ENCODE data around the gene PHLDA3. TPM values are rescaled to one million over a fixed set of nuclear protein-coding genes. Genes with fewer than 3 reads are reported as not detected.
"Not testable (repeated sequence)": the region's sequence is repeated elsewhere in the genome, so short reads cannot be mapped to it uniquely, and the experiment has no call there.

The PHLDA3 gene
- total RNA-seq, 1 donor from 2014 or later = 87.5 TPM

- Mint-ChIP-seq H3K27me3 (ENCODE audit: low read depth) (peaks cover 12% of the 10 kb centered on the region), H3K36me3 (no peaks in the 10 kb centered on the region), H3K9me3 (no peaks in the 10 kb centered on the region), H3K27ac (peak overlapping the region; percentile 81), H3K4me3 (no peak overlapping the region), H3K4me1 (peaks cover 35% of the 10 kb centered on the region)
- no peak for DNase-seq (ENCODE audit: low spot score in 2 of 2, unreplicated experiment in 2 of 2)
- TF ChIP-seq, protein P1, sequence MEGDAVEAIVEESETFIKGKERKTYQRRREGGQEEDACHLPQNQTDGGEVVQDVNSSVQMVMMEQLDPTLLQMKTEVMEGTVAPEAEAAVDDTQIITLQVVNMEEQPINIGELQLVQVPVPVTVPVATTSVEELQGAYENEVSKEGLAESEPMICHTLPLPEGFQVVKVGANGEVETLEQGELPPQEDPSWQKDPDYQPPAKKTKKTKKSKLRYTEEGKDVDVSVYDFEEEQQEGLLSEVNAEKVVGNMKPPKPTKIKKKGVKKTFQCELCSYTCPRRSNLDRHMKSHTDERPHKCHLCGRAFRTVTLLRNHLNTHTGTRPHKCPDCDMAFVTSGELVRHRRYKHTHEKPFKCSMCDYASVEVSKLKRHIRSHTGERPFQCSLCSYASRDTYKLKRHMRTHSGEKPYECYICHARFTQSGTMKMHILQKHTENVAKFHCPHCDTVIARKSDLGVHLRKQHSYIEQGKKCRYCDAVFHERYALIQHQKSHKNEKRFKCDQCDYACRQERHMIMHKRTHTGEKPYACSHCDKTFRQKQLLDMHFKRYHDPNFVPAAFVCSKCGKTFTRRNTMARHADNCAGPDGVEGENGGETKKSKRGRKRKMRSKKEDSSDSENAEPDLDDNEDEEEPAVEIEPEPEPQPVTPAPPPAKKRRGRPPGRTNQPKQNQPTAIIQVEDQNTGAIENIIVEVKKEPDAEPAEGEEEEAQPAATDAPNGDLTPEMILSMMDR (IDR thresholded peaks at IDR 0.05; ENCODE audit: unreplicated experiment) = no peak
Observed at GRCh38 chr1:201482755-201483154, 13.8 kb upstream of the PHLDA3 start.

GRCh38 chr1:201481761-201482493 lies 12.9 kb upstream of the PHLDA3 start:
- H3K9me3 Mint-ChIP-seq = no peaks in the 10 kb centered on the region
- H3K4me3 Mint-ChIP-seq = peak overlapping the region; percentile 60
- peak; percentile 74 to 94 for DNase-seq (ENCODE audit: low spot score in 2 of 2, unreplicated experiment in 2 of 2)

DNA sequence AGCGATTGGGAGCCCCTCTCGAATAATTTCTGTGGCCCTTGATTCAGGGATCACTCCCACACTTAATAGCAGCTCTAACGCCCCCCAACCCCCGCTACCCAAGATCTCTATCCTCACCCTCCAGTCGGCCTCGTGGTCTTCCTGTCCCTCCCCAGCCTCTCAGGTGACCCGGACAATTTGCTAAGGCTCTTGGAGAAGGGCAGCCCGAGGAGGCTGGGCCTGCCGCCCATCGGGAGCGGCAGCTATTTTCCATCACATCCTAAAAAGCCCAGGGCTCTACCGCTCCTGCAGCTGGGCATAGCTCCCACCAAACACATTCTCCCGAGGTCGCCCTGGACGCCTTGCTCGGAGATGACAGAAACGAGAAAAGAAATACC lies 12.0 kb upstream of the PHLDA3 start:
- Mint-ChIP-seq H3K4me1 (peaks cover 41% of the 10 kb centered on the region), H3K27ac (peak overlapping the region; percentile 69), H3K36me3 (no peaks in the 10 kb centered on the region), H3K4me3 (peak overlapping the region; percentile 60), H3K27me3 (ENCODE audit: low read depth) (peaks cover 12% of the 10 kb centered on the region), H3K9me3 (no peaks in the 10 kb centered on the region)
- DNase-seq (ENCODE audit: low spot score in 2 of 2, unreplicated experiment in 2 of 2) = no peak
- TF ChIP-seq, protein P1 (IDR thresholded peaks at IDR 0.05; ENCODE audit: unreplicated experiment) = no peak

More at GRCh38 chr1:201481761-201482493, 12.9 kb upstream of the PHLDA3 start:
- Mint-ChIP-seq H3K27ac (peak overlapping the region; percentile 89), H3K36me3 (no peaks in the 10 kb centered on the region), H3K4me1 (peaks cover 39% of the 10 kb centered on the region), H3K27me3 (ENCODE audit: low read depth) (peaks cover 12% of the 10 kb centered on the region)
- TF ChIP-seq, protein P1 (IDR thresholded peaks at IDR 0.05; ENCODE audit: unreplicated experiment) = peak; percentile 87

DNA sequence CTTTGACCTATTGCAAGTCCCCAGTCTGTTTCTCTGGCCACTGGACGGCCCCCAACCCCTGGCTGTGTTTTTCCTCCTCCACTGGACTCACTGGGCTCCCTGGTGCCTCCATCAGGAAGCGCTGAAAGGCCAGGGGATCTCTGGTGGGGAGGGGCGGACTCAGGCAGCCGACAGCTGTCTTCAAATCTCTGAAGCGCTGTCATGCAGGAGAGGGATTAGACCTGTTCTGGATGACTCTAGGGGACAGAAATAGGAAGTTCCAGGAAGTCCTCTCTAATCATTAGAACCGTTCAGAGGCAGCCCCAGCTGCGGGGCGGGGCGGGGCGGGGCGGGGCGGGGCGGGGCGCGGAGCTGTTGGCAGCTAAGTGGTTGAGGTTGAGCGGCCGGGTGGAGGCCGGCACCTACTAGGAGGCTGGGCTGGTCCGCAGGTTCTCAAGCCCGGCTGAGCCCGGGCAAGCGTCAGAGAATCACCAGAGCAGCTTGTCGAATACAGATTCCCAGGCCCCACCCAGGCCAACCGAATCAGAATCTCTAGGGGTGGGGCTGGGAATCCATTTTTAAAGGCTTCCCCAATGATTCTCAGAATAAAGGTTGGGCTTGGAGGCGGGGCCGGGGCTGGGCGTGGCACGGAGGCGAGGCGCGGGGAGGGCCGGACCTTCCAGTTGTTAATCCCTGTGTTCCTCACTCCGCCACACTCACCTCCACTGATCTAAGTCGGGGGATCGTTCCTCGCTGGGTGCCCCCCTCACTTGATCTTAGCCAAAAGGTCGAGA lies 11.4 kb upstream of the PHLDA3 start:
- Mint-ChIP-seq H3K9me3 (no peaks in the 10 kb centered on the region), H3K4me3 (peak overlapping the region; percentile 60), H3K27me3 (ENCODE audit: low read depth) (peaks cover 12% of the 10 kb centered on the region), H3K36me3 (no peaks in the 10 kb centered on the region), H3K27ac (peak overlapping the region; percentile 69), H3K4me1 (peaks cover 37% of the 10 kb centered on the region)
- DNase-seq (ENCODE audit: low spot score in 2 of 2, unreplicated experiment in 2 of 2) = peak in 1 of 2 experiments; percentile 71
- TF ChIP-seq, protein P1 (IDR thresholded peaks at IDR 0.05; ENCODE audit: unreplicated experiment) = no peak

GRCh38 chr1:201479201-201479730 lies 10.3 kb upstream of the PHLDA3 start:
- Mint-ChIP-seq H3K27me3 (ENCODE audit: low read depth) (peaks cover 12% of the 10 kb centered on the region), H3K27ac (no peak overlapping the region), H3K4me3 (no peak overlapping the region), H3K4me1 (peaks cover 37% of the 10 kb centered on the region), H3K9me3 (no peaks in the 10 kb centered on the region), H3K36me3 (no peaks in the 10 kb centered on the region)
- TF ChIP-seq, protein P1 (IDR thresholded peaks at IDR 0.05; ENCODE audit: unreplicated experiment) = no peak
- no peak for DNase-seq (ENCODE audit: low spot score in 2 of 2, unreplicated experiment in 2 of 2)

GRCh38 chr1:201478666-201479065 lies 9.7 kb upstream of the PHLDA3 start:
- DNase-seq (ENCODE audit: low spot score in 2 of 2, unreplicated experiment in 2 of 2); H3K4me3 Mint-ChIP-seq; H3K27ac Mint-ChIP-seq; H3K9me3 Mint-ChIP-seq; H3K36me3 Mint-ChIP-seq: not testable (repeated sequence)
- H3K27me3 Mint-ChIP-seq (ENCODE audit: low read depth) = peaks cover 12% of the 10 kb centered on the region
- H3K4me1 Mint-ChIP-seq = peaks cover 37% of the 10 kb centered on the region
